HUDEP-2 (cell line): ENCODE measurements around the gene NDUFA11.
"Not testable (repeated sequence)": the region's sequence is repeated elsewhere in the genome, so short reads cannot be mapped to it uniquely, and the experiment has no call there.

Source experiments
- DNase-seq, 76 experiments: peaks; one replicate each; lab custom pipeline; 2025; ENCODE audit not compliant: unreplicated experiment in 76 of 76; lab: John Stamatoyannopoulos, UW

The NDUFA11 gene

DNA sequence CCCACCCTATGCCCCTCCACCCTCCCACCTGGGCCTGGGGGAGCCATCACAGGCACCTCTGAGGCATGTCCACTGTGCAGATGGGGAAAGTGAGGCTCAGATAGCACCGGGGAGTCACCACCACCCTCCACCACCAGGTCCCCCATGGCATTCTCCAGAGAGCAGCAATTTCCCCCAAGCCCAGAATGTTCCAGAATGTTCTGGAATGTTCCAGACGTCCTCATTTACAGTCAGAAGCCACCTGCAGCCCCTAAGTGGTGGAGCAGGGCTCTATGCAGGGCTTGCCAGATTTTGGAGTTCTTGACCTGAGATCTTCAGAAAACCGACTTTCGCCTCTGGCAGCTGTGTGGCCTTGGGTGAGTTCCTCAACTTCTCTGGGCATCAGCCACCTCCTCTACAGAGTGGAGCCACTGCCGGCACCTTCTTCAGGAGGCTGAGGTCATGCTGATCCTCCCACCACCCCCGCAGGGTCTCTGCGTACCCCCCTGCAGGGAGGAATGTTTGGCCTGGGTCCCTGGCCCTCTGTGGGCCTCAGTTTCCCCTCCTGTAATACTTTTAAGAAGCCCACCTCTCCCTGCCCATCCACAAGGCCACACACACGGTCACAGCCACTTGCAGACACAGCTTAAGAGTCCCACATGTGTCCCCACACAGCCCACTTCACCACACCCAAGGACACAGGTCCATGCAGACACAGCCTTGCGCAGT, 39.4 kb downstream of the NDUFA11 start:
- no peak for DNase-seq

DNA sequence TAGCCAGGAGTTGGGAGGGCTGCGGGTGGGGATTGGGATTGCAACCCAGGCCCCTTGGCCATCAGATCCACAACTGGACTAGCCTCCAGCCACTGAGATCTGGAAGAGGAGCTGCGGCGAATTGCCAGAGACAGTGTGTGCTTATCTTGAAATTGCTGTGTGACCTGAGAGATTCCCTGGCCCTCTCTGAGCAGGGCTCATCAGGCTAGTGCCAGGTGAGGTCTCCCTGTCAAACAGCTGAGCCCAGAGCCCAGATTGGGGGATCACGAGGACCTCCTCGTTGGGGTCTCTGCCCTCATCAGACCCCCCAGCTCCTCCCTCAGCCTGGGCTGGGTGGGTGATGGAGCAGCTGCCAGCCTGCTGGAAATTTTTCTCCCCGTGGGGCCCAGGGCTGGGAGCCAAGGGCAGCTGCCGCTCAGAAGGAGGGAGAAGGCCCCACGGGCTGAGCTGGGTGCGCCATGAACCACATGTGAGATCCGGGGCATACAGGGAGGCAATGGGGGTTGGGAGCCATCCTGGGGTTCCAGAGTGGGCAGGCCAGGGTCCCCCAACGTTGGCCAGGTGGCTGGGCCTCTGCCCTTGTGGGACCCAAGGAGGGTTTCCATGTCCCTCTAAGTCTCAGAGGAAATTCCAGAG, 40.4 kb downstream of the NDUFA11 start:
- no peak for DNase-seq

DNA sequence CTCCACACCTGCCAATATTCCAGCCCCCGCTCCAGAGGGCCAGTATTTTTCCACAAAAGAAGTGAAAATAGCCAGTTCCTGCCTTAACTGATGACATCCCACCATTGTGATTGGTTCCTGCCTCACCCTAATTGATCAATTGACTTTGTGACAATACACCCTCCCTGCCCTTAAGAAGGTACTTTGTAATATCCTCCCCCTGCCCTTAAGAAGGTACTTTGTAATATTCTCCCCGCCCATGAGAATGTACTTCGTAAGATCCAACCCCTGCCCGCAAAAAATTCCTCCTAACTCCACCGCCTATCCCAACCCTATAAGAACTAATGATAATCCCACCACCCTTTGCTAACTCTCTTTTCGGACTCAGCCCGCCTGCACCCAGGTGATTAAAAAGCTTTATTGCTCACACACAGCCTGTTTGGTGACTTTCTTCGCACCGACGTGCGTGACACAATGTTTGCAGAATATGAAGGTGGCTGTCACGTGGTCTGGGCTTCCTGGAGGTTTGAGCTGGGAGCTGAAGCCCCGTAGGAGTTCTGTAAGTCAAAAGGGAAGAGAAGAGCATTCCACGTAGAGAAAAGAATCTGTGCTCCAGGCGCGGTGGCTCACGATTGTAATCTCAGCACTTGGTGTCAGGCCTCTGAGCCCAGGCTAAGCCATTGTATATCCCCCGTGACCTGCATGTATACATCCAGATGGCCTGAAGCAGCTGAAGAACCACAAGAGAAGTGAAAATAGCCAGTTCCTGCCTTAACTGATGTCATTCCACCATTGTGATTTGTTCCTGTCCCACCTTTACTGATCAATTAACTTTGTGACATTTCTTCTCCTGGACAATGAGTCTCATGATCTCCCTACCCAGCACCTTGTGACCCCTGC, 46.1 kb downstream of the NDUFA11 start:
- no peak for DNase-seq

DNA sequence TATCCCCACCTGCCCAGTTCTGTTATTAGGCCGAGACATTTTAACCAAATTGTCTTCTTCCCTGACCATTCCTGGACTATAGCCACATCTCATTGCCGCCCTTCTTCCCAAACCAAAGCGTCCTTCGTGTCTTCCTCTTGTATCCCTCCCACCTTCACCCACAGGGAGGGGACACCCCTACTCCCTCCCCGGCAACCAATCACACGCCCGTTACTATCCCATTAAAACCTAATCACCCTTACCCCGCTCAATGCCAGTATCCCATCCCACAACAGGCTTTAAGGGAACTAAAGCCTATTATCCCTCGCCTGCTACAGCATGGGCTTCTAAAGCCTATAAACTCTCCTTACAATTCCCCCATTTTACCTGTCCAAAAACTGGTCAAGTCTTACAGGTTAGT, 48.4 kb downstream of the NDUFA11 start:
- DNase-seq: not testable (repeated sequence)

DNA sequence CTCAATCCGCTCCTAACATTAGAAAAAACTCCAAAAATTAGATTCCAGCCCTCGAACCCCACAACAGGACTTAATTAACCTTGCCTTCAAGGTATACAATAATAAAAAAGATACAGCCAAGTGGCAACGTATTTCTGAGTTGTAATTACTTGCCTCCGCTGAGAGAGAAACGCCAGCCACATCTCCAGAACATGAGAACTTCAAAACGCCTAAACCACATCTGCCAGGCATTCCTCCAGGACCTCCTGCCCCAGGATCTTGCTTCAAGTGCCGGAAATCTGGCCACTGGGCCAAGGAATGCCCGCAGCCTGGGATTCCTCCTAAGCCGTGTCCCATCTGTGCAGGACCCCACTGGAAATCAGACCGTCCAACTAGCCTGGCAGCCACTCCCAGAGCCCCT, 49.5 kb downstream of the NDUFA11 start:
- not testable (repeated sequence) for DNase-seq

DNA sequence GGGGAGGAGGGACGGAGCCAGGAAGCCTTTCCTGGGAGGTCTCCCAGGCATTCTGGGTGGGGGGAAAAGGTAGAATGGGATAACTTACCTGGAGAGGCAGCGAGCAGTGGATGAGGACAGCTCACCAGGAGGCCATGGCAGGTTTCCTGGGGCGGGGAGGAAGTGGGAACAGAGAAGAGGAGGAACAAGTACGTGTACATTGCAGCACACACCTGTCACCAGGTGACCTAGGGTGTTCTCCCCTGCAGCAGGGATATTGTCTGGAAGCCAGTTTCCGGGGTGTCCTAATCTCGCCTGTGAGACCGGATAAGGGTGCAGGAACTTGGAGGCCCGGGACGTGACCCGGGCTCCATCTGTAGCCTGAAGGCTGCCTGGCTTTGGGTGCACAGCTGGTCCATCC, 52.3 kb downstream of the NDUFA11 start, which contains the start of gene FUT3:
Gene FUT3, minus strand, starts transcription at position 148 of the 400 bp plus-strand sequence.
- DNase-seq: no peak

DNA sequence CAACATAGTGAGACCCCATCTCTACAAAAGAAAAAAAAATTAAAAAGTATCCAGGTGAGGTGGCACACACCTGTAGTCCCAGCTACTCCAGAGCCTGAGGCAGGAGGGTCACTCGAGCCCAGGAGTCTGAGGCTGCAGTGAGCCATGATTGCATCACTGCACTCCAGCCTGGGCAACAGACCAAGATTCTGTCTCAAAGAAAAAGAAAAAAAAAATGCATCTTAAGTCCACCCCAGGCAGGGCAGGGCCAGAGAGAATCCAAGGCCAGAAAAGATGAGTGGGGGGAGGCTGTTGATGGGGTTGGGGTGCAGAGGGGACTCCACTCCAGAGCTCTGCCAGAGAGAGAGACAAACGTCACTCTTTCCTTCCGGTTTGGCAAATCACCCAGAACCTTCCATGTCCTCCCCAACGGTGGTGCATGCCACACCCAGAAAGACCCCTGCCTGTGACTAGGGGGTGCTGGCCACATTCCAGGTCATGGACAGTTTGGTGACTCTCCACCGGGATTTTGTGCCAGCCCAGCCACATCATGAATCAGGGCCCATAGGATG, 52.8 kb downstream of the NDUFA11 start:
- peak in 1 of 76 experiments; percentile 10 for DNase-seq

DNA sequence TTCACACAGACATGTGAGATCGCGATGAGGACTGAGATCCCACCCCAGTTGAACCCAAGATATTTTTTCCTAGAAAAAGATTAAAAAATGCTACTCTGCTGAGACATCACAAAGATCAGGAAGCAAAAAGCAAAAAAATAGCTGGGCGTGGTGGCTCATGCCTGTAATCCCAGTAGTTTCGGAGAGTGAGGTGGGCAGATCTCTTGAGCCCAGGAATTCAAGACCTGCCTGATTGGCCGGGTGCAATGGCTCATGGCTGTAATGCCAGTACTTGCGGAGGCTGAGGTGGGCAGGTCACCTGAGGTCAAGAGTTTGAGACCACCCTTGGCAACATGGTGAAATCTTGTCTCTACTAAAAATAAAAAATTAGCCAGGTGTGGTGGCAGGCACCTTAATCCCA, 53.4 kb downstream of the NDUFA11 start:
- DNase-seq: no peak

DNA sequence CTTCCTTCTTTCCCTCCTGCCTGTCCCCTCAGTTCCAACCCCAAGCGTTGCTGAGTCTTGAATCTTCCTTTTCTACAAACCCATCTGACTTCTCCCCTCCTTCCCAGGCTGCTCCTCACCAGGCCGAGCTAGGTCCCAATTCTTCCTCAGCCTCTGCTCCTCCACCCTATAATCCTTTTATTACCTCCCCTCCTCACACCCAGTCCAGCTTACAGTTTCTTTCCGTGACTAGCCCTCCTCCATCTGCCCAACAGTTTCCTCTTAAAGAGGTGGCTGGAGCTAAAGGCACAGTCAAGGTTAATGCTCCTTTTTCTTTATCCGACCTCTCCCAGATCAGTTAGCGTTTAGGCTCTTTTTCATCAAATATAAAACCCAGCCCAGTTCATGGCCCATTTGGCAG, 55.0 kb downstream of the NDUFA11 start:
- DNase-seq: not testable (repeated sequence)

DNA sequence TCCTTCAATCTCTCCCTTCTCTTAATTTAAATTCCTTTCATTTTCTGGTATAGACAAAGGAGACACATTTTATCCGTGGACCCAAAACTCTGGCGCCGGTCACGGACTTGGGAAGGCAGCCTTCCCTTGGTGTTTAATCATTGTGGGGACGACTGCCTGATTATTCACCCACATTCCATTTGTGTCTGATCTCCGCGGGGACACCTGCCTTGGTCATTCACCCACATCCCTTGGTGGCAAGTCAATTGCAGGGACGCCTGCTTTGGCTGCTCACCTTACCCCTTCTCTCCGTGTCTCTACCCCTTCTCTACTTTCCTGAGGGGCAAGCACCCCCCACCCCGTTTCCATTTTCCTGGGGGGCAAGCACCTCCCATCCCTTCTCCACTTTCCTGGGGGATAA, 55.7 kb downstream of the NDUFA11 start:
- DNase-seq: not testable (repeated sequence)
